GM18861 (cell line): ENCODE data around the gene OR2M3.
"Not testable (repeated sequence)": the region's sequence is repeated elsewhere in the genome, so short reads cannot be mapped to it uniquely, and the experiment has no call there.

Source experiments
- ATAC-seq: cut with Tn5 transposase; IDR thresholded peaks from one replicate; pipeline ENCODE4 v1.9.1; 2021; ENCODE audit not compliant: unreplicated experiment

OR2M3 gene, protein sequence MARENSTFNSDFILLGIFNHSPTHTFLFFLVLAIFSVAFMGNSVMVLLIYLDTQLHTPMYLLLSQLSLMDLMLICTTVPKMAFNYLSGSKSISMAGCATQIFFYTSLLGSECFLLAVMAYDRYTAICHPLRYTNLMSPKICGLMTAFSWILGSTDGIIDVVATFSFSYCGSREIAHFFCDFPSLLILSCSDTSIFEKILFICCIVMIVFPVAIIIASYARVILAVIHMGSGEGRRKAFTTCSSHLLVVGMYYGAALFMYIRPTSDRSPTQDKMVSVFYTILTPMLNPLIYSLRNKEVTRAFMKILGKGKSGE

DNA sequence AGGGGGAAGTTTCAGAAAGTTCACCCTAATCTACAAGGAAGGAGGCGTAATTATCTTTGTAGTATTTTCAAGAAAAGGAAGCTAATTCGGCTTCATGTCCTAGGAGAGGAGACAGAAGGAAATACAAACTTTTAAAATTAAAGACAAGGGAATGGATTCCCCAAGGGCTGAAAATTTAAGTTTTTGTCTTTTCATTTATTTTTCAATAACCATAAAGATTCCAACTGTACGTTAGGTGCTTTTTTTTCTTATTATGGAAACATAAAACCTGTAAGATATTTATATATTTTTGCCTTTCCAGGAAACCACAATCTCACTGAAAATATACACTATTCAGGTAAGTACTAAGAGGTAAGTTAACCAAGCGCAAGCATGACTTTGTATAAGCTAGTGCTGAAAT is at the start of gene OR2M3:
Gene OR2M3 (plus strand): TSS at position 301 of the 400 bp plus-strand sequence. CDS start 5,803 bp downstream, outside the sequence.
- no peak for ATAC-seq

DNA sequence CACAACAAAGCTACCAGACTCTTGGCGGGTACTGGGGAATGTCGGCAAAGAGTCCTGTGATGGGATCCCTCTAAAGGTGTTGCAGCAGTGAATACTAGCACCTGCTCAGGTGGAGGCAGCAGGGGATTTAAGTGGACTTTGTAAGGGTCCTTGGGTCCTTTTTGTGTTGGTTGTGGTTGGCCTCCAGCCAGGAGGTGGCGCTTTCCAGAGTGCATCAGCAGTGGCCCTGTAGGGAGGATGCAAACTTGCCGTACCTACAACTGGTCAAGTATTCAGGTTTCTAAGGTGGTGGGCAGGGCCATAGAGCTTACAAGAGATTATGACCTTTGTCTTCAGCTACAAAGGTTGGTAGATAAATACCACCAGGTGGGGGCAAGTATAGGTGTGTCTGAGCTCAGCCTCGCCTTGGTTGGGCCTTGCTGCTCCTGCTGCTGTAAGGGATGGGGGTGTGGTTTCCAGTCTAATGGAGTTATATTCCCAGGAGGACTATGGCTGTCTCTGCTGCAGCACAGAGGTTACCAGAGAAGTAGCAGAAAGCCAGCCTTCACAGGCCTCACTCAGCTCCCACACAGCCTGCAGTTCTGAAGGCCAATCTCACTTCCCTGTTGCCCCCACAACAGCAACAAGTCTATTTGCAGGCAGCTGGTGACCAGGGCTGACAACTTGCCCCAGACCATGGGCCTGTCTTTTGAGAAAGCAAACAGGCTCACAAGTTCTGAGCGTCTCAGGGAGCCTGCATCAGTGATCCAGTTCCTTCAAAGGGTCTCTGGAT is 44.8 kb upstream of the OR2M3 start:
- ATAC-seq = no peak

DNA sequence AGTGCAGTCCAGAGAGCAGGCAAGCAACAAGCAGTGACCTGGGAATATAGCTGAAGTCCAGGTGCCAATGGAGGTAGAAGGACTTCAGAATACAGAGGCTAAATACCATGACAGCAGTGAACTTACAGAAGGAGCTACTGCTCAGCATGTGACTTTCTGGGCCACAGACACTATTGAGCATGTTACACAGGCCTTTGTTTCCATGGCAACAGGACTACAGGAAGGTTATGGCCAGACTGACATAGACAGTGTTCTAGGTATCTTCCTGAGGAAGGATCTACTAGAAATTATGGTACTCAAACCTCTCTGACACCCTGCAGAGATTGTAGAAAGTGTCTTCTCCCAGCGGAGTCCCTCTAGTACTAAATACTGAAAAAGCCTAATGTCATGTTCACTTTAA is 41.1 kb upstream of the OR2M3 start:
- no peak for ATAC-seq

DNA sequence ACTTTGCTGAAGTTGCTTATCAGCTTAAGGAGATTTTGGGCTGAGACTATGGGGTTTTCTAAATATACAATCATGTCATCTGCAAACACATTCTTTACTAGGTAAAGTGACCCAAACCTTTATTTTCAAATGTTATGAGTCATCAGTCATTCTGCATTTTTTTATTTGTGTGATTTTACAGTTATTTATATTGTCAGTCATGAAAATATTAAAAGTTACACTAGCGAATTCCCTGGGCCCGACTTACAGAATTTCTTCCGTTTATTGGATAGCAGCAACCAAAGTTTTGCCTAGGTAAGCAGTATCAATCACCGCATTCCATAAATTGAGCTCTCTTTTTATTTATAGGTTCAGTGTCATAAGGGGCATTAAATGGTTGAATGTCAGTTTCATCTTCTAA is 38.3 kb upstream of the OR2M3 start:
- ATAC-seq = no peak

DNA sequence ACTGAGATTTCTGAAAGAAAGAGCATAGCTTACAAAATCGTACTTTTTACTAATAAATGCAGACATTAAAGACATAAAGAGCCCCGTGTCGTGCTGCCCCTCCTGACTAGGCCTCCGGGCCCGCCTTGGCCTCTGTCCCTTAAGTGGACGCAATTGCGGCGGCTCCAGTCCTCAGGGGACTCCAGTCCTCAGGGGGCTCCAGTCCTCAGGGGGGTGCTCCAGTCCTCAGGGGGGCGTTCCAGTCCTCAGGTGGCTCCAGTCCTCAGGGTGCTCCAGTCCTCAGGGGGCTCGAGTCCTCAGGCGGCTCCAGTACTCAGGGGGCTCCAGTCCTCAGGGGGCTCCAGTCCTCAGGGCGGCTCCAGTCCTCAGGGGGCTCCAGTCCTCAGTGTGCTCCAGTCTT is 33.0 kb upstream of the OR2M3 start:
- ATAC-seq = no peak

DNA sequence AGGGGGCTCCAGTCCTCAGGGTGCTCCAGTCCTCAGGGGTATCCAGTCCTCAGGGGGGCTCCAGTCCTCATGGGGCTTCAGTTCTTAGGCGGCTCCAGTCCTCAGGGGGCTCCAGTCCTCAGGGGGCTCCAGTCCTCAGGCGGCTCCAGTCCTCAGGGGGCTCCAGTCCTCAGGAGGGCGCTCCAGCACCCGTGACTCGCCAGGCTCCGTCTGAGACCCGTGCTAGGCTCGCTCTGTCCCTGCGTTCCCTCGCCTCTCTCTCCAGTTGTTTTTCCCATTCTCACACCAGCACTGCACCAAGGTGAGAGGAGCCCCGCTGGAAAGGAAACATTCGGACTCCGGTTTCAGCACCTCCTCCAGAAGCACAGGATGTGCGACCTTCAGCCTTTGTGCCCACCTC is 31.9 kb upstream of the OR2M3 start:
- ATAC-seq = no peak

DNA sequence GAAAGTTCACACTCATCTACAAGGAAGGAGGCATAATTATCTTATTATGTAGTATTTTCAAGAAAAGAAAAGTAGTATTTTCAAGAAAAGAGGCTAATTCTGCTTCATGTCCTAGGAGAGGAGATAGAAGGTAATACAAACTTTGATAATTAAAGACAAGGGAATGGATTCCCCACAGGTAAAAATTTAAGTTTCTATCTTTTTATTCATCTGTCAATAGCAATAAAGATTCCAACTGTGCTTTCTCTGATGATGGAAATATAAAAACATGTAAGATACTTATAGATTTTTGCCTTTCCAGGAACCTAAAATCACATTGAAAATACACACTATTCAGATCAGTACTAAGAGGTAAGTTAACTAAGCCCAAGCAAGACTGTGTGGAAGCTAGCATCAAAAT is 22.5 kb upstream of the OR2M3 start, which contains the start of gene OR2M2:
Gene OR2M2 (plus strand): TSS at position 301 of the 400 bp plus-strand sequence. CDS start 5,165 bp downstream, outside the sequence.
- no peak for ATAC-seq

DNA sequence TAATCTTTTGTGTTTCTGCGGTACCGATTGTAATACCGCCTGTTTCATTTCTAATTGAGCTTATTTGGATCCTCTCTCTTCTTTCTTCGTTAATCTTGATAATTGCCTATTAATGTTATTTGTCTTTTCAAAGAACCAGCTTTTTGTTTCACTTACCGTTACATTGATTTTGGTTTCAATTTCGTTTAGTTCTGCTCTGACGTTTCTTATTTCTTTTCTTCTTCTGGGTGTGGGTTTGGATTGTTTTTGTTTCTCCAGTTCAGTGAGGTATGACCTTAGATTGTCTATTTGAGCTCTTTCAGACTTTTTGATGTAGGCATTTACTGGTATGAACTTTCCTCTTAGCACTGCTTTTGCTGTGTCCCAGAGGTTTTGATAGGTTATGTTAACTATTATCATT is 13.1 kb upstream of the OR2M3 start:
- no peak for ATAC-seq

DNA sequence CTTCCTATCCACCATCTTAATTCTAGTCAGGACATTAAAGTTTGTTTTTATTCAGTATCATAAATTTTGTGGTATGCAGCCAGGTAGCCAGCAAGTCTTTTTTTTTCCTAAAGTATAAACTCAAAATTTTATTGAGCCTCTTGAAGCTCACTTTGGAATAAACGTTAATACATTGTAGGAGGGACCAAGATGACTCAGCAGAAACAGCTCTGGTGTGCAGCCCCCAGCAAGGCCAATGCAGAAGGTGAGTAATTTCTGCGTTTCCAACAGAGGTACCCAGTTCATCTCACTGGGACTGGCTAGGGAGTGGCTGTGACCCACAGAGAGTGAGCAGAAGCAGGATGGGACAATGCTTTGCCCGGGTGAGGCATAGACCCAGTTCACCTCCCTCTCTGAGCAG is 9.7 kb upstream of the OR2M3 start:
- ATAC-seq = no peak

DNA sequence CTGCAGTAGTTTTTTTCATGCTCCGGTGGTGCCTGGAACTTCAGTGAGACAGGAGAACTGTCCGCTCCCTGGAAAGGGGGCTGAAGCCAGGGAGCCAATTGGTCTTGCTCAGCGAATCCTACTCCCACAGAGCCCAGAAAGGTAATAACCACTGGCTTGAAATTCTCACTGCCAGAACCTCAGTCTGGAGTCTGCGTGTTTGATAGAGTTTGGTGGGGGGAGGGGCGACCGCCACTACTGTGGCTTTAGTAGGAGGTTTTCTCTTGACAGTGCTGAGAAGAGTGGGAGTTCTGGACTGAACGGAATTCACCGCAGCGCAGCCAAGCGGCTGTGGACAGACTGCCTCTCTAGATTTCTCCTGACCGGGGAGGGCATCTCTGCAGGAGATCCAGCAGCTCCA is 8.0 kb upstream of the OR2M3 start:
- no peak for ATAC-seq

DNA sequence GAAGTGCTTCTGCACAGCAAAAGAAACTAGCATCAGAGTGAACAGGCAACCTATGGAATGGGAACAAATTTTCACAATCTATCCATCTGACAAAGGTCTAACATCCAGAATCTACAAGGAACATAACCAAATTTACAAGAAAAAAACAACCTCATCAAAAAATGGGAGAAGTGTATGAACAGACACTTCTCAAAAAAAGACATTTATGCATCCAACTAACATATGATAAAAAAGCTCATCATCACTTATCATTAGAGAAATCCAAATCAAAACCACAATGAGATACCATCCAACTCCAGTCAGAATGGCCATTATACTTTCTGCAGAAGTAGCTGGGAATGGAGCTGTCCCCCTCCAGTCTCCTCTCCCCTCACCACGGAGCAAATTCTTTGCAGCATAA is 2.9 kb upstream of the OR2M3 start:
- no peak for ATAC-seq

DNA sequence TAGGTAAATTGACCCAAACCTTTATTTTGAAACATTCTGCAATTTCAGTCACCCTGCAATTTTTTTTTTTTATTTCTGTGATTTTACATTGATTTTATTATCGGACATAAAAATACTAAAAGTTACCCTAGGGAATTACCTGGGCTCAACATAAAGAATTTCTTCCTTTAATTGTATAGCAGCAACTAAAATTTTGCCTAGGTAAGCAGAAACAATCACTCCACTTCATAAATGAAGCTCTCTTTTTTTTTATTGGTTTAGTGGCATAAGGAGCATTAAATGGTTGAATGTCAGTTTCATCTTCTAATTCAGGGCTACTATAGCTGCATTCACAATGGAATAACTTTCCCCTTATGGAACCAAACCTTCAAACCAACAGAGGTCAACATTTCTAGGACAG is 18.8 kb downstream of the OR2M3 start:
- no peak for ATAC-seq

DNA sequence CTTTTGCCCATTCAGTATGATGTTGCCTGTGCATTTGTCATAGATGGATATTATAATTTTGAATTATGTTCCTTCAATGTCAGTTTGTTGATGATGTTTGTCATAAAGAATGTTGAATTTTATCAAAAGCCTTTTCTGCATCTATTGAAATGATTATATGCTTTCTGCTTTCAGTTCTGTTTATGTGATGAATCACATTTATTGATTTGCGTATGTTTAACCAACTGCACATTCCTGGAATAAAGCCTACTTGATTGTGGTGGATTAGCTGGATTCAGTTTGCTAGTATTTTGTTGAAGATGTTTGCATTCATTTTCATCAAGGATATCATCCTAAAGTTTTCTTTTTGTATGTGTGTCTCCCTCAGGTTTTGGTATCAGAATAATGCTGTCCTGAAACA is 28.5 kb downstream of the OR2M3 start:
- no peak for ATAC-seq

DNA sequence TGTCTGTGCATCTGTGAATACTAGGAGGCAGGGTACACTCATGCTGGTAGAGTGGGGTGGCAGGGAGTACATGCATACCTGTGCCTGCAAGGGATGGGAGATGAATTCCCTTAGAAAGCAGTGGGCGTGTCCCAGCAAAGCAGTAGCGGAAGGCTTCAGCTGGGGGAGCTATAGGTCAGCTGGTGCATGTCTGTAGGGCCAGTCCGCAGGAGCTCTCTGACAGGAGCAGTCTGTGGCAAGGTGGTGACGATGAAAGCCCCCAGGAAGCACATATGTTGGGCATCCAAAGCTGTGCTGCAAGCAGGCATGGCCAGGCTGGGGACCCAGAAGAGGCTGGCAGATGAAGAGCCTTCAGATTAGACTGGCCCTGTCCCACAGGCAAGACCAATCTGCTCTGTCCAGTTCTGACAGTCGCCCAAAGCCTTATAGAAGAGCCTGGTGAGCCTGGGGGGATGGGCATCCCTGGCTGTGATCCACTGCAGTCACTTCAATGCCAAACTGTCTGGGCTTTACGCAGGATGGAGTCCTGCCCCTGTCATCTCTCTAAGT is 32.4 kb downstream of the OR2M3 start:
- no peak for ATAC-seq

DNA sequence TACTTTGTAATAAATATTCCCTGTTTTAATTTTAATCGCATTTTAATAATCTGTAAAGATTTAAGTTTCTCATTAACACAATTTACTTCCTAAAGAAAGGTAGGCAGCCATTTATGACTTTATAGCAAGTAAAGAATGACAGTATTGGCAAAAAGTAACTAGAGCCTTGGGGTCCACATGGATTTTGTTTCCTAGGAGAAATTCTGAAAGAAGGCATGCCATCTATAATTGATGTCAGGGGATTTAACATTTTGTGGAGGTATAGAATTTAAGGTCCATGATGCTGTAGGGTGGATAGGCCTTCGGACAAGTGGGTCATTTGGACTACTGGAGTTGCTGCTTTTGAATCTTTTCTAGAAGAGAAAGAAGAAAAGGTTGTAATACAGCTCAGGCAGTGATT is 34.1 kb downstream of the OR2M3 start, which contains the start of gene OR2M4:
Gene OR2M4 (plus strand): TSS at position 301 of the 400 bp plus-strand sequence. CDS start 7,512 bp downstream, outside the sequence.
- no peak for ATAC-seq

DNA sequence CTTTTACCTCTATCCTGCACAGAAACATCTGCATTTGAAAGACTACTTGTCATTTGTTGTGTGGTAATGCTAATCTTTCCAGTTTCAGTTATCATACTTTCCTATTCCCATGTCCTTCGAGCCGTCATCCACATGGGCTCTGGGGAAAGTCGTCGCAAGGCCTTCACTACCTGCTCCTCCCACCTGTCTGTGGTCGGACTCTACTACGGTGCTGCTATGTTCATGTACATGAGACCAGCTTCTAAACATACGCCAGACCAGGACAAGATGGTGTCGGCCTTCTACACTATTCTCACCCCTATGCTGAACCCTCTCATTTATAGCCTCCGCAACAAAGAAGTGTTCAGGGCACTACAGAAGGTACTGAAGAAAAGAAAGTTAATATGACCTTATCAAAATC is 42.4 kb downstream of the OR2M3 start:
- ATAC-seq = no peak

DNA sequence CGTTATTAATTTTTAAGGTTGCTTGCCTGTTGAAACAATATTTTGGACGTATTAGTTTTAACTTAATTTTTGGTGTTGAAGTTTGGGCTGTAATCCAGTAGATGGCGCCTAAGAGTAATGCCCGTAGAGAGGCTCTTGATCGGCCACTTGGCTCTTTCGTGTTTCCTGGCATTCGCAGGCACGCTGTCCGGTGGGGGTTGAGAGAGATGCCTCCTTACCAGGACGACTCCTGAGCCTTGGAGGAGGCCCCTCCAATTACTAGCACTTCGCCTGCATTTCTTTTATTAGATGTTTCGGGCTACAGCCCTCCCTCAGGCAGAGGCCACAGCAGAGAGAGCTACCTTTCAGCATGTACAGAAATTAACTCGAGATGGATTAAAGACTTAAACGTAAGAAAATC is 46.1 kb downstream of the OR2M3 start:
- peak; percentile 90 for ATAC-seq

DNA sequence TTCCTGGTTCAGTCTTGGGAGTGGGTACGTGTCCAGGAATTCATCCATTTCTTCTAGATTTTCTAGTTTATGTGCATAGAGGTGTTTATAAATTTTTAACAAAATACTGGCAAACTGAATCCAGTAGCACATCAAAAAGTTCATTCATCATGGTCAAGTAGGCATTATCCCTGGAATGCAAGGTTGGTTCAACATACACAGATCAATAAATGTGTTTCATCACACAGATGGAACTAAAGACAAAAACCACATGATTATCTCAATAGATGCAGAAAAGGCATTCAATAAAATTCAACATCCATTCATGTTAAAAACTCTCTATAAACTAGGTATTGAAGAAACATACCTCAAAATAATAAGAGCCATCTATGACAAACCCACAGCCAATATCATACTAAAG is 62.2 kb downstream of the OR2M3 start:
- ATAC-seq = not testable (repeated sequence)
